GM19238 (cell line): ENCODE data around the gene PAEP.

Experiments
- DNase-seq: peaks from one replicate; pipeline ENCODE4 v3.0.0; 2011; ENCODE audit warnings: low spot score; ENCODE audit not compliant: insufficient read length

PAEP gene

GRCh38 chr9:135612981-135613910 is 51.7 kb downstream of the PAEP start:
- DNase-seq: no peak

DNA sequence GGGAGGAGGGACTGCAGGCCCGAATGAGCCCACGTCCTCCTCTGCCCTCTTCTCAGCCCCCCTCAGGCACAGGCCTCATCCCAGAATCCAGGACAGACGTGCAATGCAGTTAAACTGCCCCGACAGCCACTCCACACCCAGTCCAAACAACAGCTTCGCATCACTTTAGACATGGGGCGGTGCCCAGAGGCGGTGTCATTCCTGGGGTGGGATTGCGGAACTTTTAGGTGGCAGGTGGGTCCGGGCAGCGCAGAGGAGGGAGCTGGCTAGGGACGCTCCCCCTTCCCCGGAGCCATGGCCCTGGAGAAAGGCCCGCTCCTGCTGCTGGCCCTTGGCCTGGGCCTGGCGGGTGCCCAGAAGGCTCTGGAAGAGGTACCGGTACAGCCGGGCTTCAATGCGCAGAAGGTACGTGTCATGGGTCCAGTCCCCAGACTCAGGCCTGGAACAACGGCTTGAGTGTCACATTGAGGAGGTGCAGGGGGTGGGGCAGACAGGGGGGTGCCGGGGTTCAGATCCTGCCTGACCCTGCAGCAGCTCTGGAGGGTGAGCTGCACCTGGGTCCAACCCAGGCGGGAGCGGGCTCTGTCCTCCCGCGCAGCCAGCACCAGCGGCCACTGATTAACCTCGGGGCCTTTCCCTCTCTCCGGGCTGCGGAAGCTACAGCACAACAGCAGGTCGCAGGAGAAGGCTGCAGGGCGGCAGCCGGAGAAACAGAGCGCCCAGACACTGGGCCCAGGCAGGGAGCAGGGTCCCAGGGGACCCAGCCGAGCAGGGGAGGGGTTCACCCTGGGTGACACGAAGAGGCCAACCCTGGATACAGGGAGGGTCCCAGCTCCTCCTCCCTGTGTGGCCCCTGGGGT is 52.6 kb downstream of the PAEP start:
- DNase-seq: no peak

DNA sequence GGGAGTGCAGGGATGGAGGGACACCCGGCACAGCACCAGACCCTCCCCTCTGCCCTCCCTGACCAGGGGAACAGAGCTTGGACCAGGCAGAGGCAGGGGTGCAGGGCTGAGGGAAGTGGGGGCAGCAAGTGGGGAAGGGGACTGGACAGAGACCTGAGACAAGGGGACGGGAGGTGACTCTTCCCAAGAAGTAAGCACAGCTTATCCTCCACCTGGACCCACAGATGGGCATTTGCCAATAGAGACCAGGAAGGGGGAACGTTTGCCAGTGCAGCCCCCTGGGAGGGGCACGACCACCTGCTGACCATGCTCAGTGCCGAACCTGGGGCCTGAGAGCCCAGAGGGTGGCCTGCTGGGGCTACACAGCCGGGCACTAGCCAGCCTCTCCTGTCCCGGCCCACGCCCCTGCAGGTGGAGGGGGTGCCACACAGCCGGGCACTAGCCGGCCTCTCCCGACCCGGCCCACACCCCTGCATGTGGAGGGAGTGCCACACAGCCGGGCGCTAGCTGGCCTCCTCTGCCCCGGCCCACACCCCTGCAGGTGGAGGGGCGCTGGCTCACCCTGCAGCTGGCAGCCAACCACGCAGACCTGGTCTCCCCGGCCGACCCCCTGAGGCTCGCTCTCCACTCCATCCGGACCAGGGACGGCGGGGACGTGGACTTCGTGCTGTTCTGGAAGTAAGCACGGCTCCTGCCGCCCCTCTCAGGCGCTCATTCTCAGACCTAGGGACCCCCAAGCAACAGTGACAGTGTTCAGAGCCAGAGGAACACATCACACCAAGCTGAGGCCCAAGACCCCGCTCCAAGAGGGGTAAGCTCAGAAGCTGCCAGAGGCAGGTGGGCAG is 53.5 kb downstream of the PAEP start:
- DNase-seq: no peak

- DNase-seq: no peak
Measured at GRCh38 chr9:135615666-135616618, 54.4 kb downstream of the PAEP start.
